Thyroid gland (tissue), 4 donors: ENCODE data around the gene PLCH1.

Source experiments
- POLR2A ChIP-seq, 2 donors: fragments of 450-650 bp; IDR thresholded peaks; one replicate each; pipeline ENCODE4 v1.6.1; 2017; ENCODE audit warnings: antibody characterized with exemption in 2 of 2, mild to moderate bottlenecking in 2 of 2, moderate library complexity in 1 of 2
- TF ChIP-seq, protein P1 (sequence below), 6 experiments: fragments of 200-600 bp in 3 of 6; fragments of 450-650 bp in 3 of 6; sonication (generic) in 3 of 6; IDR thresholded peaks; one replicate each; pipeline ENCODE4 v1.5.1; 2016 to 2019; ENCODE audit warnings: antibody characterized with exemption in 6 of 6, mild to moderate bottlenecking in 2 of 6, inconsistent platforms in 1 of 6, moderate library complexity in 1 of 6

DNA sequence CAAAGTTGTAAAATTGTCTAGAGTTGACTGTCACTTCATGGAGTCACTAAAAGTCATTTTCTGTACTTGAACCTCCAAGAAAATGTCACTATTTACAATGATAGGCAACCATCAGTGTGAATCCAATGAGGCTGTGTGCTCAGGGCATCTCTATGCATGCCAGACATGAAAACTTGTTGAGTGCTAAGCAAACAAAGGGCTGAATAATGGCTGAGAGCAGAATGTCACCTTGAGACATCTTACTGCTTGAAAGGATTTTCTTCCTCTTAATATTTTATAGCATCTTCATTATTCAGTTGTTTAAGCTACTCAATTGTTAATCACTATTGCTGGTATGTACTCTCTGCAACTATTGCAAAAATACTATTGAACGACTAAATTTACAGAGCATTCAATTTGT is 184.7 kb downstream of the PLCH1 start:
- TF ChIP-seq, protein P1, sequence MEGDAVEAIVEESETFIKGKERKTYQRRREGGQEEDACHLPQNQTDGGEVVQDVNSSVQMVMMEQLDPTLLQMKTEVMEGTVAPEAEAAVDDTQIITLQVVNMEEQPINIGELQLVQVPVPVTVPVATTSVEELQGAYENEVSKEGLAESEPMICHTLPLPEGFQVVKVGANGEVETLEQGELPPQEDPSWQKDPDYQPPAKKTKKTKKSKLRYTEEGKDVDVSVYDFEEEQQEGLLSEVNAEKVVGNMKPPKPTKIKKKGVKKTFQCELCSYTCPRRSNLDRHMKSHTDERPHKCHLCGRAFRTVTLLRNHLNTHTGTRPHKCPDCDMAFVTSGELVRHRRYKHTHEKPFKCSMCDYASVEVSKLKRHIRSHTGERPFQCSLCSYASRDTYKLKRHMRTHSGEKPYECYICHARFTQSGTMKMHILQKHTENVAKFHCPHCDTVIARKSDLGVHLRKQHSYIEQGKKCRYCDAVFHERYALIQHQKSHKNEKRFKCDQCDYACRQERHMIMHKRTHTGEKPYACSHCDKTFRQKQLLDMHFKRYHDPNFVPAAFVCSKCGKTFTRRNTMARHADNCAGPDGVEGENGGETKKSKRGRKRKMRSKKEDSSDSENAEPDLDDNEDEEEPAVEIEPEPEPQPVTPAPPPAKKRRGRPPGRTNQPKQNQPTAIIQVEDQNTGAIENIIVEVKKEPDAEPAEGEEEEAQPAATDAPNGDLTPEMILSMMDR (IDR thresholded peaks at IDR 0.05), result no peak
- TF ChIP-seq POLR2A (IDR thresholded peaks at IDR 0.05), result no peak
